Neural cell (in vitro differentiated cells): ENCODE results near the gene EIF4EBP2.

ENCODE experiments used
- CTCF ChIP-seq: fragments of 450-650 bp; IDR thresholded peaks from 2 replicates; pipeline ENCODE4 v1.5.1; 2014; ENCODE audit warnings: antibody characterized with exemption, mild to moderate bottlenecking, moderate library complexity; ENCODE audit not compliant: poor library complexity, severe bottlenecking
- POLR2AphosphoS5 ChIP-seq: IDR thresholded peaks from 2 replicates; pipeline ENCODE4 v1.6.1; 2012
- REST ChIP-seq: IDR thresholded peaks from 2 replicates; pipeline ENCODE4 v1.6.1; 2012; ENCODE audit warnings: borderline replicate concordance
- SMC3 ChIP-seq: fragments of 450-650 bp; conservative IDR thresholded peaks from 2 replicates; pipeline ENCODE4 v1.6.1; 2014; ENCODE audit warnings: antibody characterized with exemption, mild to moderate bottlenecking, moderate library complexity; ENCODE audit not compliant: poor library complexity

GRCh38 chr10:70409772-70410171 lies 5.8 kb downstream of the EIF4EBP2 start:
- no peak for TF ChIP-seq CTCF
- TF ChIP-seq POLR2AphosphoS5, result no peak
- TF ChIP-seq SMC3, result no peak
- no peak for TF ChIP-seq REST
